A204.1 (cell line): ENCODE measurements around the gene MUC2.

Source experiments
- FAIRE-seq: peaks from 2 replicates; lab custom pipeline; 2012; peaks lifted over from hg19 to GRCh38; lab: Jason Lieb, UNC

MUC2 gene

GRCh38 chr11:1087961-1088926 is 13.6 kb downstream of the MUC2 start:
- FAIRE-seq, result no peak

DNA sequence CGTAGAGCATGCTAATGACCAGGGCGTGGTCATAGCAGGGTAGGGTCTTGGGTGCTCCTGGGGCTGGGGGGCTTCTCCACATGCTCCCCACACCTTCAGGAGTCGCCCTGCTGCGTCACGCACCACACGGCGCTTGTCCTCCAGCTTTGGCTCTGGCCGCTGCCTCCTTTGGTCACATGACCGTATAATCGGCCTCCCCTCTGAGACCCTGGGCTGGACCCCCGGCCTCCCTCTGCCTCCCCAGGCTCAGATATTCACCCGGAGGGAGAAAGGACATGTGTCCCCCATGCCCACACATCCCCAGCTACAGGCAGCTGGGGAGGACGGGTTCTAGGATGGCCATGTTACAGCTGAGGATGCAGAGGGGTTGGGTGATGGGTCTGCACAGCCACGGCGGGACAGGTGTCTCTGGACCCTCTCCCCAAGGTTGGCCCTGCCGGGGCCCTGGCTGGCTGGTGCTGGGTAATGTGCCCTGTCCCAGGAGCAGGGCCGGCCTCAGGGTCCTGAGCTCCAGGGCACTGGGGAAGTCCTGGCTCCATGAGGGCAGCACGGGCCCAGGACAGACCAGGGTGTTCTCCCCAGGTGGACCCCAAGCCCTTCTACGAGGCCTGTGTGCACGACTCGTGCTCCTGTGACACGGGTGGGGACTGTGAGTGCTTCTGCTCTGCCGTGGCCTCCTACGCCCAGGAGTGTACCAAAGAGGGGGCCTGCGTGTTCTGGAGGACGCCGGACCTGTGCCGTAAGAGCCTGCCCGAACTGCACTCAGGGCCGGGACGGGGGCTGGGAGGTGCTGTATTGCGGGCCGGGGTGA is 14.5 kb downstream of the MUC2 start:
- no peak for FAIRE-seq

GRCh38 chr11:1089738-1090599 is 15.3 kb downstream of the MUC2 start:
- no peak for FAIRE-seq

GRCh38 chr11:1090600-1091331 is 16.1 kb downstream of the MUC2 start:
- no peak for FAIRE-seq

DNA sequence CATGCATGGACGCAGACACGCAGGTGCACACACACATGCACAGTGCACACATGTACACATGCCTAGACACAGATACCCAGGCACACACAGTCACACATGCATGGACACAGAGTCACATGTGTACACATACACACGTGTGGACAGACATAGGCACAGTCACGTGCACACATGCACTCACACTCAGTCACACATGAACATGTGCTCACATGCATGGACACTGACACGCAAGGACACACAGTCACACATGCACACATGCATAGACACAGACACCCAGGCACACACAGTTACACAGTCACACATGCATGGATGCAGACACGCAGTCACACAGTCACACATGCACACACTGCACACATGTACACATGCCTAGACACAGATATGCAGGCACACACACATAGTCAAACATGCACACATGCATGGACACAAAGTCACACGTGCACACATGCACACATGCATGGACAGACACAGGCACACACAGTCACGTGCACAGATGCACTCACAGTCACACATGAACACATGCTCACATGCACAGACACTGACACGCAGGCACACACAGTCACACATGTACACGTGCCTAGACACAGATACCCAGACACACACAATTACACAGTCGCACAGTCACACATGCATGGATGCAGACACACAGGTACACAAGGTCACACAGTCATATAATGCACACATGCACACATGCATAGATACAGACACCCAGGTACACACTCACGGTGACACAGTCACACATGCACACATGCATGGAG is 16.8 kb downstream of the MUC2 start:
- FAIRE-seq, result no peak

DNA sequence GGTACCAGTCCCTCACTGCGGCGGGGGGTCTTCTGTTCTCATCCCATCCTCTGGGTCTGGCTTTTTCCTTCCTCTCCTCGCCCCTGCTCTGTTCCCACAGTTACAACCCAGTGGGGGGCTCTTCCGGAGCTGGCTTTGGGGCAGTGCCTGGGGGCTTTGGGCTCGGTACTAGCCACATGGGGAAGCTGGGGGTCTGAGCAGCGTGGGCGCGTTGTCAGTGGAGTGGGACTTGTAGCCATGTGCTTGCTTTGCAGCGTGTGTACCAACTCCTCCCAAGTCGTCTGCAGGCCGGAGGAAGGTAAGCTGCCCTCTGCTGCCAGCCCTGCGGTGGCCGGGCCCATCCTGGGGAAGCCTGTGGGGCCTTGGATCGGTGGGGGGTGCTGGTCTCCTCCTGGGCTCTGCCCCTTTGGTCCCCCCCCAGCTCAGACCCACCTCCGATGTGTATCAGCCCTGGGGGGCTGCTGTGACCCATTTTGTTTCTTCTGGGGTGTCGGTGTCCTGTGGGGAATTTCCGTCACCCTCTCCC is 17.5 kb downstream of the MUC2 start:
- no peak for FAIRE-seq

- FAIRE-seq, result no peak
Observed at GRCh38 chr11:1092919-1093318, 18.2 kb downstream of the MUC2 start.

GRCh38 chr11:1099519-1100355 is 25.1 kb downstream of the MUC2 start:
- no peak for FAIRE-seq

GRCh38 chr11:1100417-1101245 is 26.0 kb downstream of the MUC2 start:
- no peak for FAIRE-seq

DNA sequence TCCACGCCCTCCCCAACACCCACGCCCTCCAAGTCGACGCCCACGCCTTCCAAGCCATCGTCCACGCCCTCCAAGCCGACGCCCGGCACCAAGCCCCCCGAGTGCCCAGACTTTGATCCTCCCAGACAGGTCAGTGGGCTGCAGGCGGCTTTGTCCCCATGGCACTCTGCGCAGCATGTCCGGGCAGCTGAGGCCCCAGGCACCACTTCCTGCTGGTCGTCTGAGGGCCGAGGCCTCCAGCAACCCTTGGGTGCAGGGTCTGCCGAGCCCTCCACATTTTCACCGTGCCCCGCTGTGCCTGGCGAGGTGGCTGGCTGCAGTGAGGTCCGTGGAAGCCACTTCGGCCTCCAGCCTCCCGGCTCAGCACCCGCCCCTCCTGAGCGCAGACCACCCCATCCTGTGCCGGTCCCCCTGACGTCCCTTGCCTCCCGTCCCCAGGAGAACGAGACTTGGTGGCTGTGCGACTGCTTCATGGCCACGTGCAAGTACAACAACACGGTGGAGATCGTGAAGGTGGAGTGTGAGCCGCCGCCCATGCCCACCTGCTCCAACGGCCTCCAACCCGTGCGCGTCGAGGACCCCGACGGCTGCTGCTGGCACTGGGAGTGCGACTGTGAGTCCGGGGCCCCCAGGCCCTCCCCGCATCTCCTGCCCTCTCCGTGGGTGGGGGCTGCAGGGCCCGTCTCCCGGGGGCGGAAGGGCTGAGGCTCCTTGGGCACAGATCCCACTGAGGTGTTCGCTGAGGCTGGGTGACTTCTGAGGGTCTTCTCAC is 26.8 kb downstream of the MUC2 start:
- no peak for FAIRE-seq

DNA sequence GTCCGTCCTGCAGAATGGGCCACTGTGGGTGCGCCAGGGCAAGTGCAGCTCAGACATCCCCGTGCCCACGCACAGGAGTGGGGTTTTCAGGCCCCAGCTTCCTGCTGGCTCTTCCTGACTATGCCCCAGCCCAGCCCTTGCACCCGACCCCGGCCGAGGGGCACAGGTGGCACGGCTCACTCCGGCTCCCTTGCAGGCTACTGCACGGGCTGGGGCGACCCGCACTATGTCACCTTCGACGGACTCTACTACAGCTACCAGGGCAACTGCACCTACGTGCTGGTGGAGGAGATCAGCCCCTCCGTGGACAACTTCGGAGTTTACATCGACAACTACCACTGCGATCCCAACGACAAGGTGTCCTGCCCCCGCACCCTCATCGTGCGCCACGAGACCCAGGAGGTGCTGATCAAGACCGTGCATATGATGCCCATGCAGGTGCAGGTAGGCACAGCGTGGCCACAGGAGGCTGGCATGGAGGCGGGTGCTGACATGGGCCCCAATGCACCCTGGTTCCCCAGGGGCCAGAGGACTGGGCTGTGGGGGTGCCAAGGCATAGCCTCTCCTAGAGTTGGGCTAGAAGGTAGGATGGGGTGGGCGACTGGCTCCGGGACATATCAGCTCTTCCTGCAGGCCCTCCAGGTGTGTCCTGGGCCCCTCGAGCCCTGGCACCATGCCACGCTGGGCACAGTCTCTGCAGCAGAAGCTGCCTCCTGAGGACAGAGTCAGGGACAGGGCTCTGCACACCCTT is 27.7 kb downstream of the MUC2 start:
- FAIRE-seq, result no peak

DNA sequence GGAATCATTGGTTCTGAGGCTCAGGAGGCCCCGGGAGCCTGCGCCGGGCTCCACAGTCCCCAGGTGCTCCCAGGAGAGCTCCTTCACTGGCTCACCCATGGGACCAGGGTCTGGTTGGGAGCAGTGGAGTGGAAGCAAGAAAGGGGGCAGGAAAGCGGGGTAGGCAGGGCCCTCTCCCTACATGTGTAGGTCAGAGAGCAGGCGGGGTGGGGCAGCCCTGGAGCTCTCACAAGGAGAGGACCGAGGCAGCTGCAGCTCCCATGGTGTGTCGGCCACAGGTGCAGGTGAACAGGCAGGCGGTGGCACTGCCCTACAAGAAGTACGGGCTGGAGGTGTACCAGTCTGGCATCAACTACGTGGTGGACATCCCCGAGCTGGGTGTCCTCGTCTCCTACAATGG is 28.3 kb downstream of the MUC2 start:
- FAIRE-seq, result no peak

DNA sequence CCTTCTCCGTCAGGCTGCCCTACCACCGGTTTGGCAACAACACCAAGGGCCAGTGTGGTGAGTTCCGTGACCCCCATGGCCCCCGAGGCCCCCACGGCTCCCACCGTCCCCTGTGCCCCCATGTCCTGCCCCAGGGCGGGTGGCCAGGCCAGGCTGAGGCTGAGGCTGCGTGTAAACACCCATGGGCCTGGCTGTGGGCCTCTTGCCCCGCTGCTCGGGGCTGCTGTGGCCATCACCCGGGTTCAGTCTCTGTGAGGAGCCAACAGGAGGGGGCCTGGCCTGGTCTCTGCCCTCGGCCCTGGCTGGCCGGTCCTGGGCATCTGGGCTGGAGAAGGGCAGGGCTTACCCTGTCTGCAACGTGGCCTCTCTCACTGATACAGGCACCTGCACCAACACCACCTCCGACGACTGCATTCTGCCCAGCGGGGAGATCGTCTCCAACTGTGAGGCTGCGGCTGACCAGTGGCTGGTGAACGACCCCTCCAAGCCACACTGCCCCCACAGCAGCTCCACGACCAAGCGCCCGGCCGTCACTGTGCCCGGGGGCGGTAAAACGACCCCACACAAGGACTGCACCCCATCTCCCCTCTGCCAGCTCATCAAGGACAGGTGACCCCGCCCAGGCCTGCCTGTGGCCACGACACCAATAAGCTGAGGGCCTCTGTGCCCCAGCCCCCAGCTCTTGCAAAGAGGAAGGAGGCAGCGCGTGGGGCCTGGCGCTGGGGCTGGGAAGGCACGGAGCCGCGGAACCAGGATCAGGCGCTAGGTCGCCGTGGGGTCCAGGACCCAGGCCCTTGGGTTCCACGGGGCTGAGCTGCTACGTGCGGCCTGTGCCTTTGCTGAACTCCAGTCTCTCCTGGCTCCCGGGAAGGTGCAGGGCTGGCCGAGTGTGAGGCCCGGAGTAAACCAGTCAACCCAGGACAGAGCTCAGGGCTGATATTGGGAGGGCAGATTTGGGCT is 29.0 kb downstream of the MUC2 start:
- FAIRE-seq, result no peak

GRCh38 chr11:1104411-1105182 is 29.9 kb downstream of the MUC2 start:
- no peak for FAIRE-seq

DNA sequence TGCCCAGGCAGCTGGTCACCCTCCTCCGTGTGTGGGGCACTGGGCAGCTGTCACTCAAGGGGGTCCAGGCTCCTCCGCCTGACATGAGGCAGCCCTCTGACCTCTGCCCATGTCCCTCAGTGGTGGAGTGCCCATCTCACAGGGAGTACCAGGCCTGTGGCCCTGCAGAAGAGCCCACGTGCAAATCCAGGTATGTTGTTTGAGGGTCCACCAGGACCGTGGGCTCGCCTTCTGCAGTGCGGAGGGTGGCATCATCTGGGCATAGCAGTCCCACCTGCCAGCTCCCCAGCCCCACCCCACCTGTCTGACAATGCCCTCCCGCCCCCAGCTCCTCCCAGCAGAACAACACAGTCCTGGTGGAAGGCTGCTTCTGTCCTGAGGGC is 30.5 kb downstream of the MUC2 start:
- FAIRE-seq, result no peak
